Measurements from ENCODE around the gene CELSR2. TPM values are rescaled to one million over a fixed set of nuclear protein-coding genes. Genes with fewer than 3 reads are reported as not detected.

Gene CELSR2
- total RNA-seq, 1 experiment from 2014 or later = 17.1 TPM

DNA sequence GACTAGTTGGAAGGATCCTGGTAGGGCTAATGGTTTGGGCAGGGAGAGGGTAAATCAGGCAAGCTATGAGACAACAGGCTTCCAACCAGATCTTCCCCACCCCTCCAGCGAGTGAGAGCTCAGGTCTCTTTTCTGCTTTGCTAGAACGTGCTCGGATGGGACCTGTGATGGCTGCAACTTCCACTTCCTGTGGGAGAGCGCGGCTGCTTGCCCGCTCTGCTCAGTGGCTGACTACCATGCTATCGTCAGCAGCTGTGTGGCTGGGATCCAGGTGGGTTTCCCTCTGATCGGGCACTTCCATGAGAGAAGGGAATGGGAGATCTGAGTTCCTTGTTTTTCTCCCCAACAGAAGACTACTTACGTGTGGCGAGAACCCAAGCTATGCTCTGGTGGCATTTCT is 49.6 kb upstream of the CELSR2 start:
- CTCF ChIA-PET = interaction anchor here (0.9 kb wide), 1 partner anchor 13 kb away, joined by 3 read pairs; no protein-coding TSS in a partner anchor
- no peaks in the 10 kb centered on the region for H3K9me3 ChIP-seq (ENCODE audit: control insufficient read depth in 1 of 2, insufficient read depth in 1 of 2, low read depth in 1 of 2, low read length in 2 of 2)
- no peak overlapping the region for H3K27ac ChIP-seq (ENCODE audit: low read depth, low read length)
- H3K27me3 ChIP-seq (ENCODE audit: insufficient read depth, low read length) = no peaks in the 10 kb centered on the region
- intact Hi-C loops (cut with micrococcal nuclease) = loop anchor here (2.0 to 10.0 kb wide), 3 partner anchors 63 to 335 kb away; partner anchors contain the start of gene GPR61
- RAD21 ChIA-PET (ENCODE audit: low non-redundant PET in 1 of 2, low total read pairs in 2 of 2, uncharacterized antibody in 2 of 2, unreplicated experiment in 2 of 2) = no interaction called here
- no peak for TF ChIP-seq CEBPB (IDR thresholded peaks at IDR 0.05; ENCODE audit: low read depth)
- POLR2A ChIA-PET = interaction anchor here (0.6 kb wide), 1 partner anchor 48 kb away, joined by 4 read pairs; no protein-coding TSS in a partner anchor
- H3K9ac ChIP-seq (ENCODE audit: low read length) = no peak overlapping the region
- no peaks in the 10 kb centered on the region for H3K9me2 ChIP-seq (ENCODE audit: insufficient read depth)
- BruUV-seq (replicated peaks) = no TSS peak
- H2AFZ ChIP-seq (ENCODE audit: low read depth, low read length, poor library complexity, severe bottlenecking) = no peak overlapping the region
- ATAC-seq (no peak), DNase-seq (ENCODE audit: low read depth, low spot score) (no peak)
- H3K36me3 ChIP-seq (ENCODE audit: control insufficient read depth in 1 of 2, insufficient read depth in 2 of 2, low read length in 2 of 2) = no peaks in the 10 kb centered on the region
- H3K4me2 ChIP-seq (ENCODE audit: low read length) = no peak overlapping the region
- H3K4me1 ChIP-seq (ENCODE audit: control insufficient read depth in 1 of 2, insufficient read depth in 2 of 2, low read length in 2 of 2) = peaks cover 18 to 36% of the 10 kb centered on the region in 2 experiments
- H3K79me2 ChIP-seq (ENCODE audit: insufficient read depth, low read length) = no peaks in the 10 kb centered on the region
- no peak overlapping the region for H3K4me3 ChIP-seq (replicated peaks in 1 of 2; ENCODE audit: low read depth in 1 of 2, low read length in 2 of 2)
- no peaks in the 10 kb centered on the region for H4K20me1 ChIP-seq (ENCODE audit: insufficient read depth)

DNA sequence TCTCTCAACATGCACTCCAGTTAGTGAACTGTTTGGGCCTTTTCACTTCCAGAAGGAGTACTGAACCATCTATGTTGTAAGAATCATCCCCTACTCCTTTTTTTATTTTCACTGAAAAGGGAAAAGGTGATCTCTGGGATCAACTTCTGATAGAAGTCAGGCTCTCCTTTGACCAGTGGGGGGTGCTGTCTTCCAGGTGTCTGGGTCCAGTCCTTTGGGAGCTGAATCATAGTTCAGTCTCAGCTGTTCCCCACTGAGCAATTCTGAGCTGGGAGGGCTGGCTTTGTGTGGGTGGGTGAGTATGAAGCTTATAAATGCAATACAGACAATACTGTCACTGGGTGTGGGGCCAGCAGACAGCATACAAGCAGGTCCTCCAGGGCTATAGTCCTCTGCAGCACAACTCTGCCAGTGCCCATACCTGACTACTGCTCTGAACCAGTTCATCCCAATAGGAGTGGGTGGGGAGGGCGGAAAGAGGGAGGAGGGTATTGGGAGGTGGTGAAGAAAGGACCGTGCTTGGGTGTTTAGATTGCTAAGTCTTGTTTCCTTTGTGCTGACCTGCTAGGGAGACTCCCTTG is 48.1 kb upstream of the CELSR2 start:
- Histone ChIP-seq H3K27me3 (ENCODE audit: insufficient read depth, low read length) (no peaks in the 10 kb centered on the region), H3K4me3 (replicated peaks in 1 of 2; ENCODE audit: low read depth in 1 of 2, low read length in 2 of 2) (no peak overlapping the region), H3K4me1 (ENCODE audit: control insufficient read depth in 1 of 2, insufficient read depth in 2 of 2, low read length in 2 of 2) (peaks cover 18 to 35% of the 10 kb centered on the region in 2 experiments), H3K9me3 (ENCODE audit: control insufficient read depth in 1 of 2, insufficient read depth in 1 of 2, low read depth in 1 of 2, low read length in 2 of 2) (no peaks in the 10 kb centered on the region), H3K36me3 (ENCODE audit: control insufficient read depth in 1 of 2, insufficient read depth in 2 of 2, low read length in 2 of 2) (no peaks in the 10 kb centered on the region), H3K79me2 (ENCODE audit: insufficient read depth, low read length) (no peaks in the 10 kb centered on the region), H4K20me1 (ENCODE audit: insufficient read depth) (no peaks in the 10 kb centered on the region), H2AFZ (ENCODE audit: low read depth, low read length, poor library complexity, severe bottlenecking) (no peak overlapping the region), H3K9me2 (ENCODE audit: insufficient read depth) (no peaks in the 10 kb centered on the region), H3K9ac (ENCODE audit: low read length) (no peak overlapping the region), H3K4me2 (ENCODE audit: low read length) (peak overlapping the region; percentile 38), H3K27ac (ENCODE audit: low read depth, low read length) (no peak overlapping the region)
- ATAC-seq (peak; percentile 59), DNase-seq (ENCODE audit: low read depth, low spot score) (no peak)
- intact Hi-C loops (cut with micrococcal nuclease) = loop anchor here (2.0 to 10.0 kb wide), 3 partner anchors 62 to 334 kb away; partner anchors contain the start of gene GPR61
- TF ChIP-seq SIN3A (IDR thresholded peaks at IDR 0.05; ENCODE audit: low read depth) (no peak), EZH2phosphoT487 (IDR thresholded peaks at IDR 0.05; ENCODE audit: borderline replicate concordance) (no peak), EGR1 (IDR thresholded peaks at IDR 0.05; ENCODE audit: low read depth) (peak; percentile 36; the same call in 1 of the 2 replicates), RAD21 (IDR thresholded peaks at IDR 0.05; ENCODE audit: low read depth) (peak; percentile 81)
- TF ChIP-seq, protein P1, sequence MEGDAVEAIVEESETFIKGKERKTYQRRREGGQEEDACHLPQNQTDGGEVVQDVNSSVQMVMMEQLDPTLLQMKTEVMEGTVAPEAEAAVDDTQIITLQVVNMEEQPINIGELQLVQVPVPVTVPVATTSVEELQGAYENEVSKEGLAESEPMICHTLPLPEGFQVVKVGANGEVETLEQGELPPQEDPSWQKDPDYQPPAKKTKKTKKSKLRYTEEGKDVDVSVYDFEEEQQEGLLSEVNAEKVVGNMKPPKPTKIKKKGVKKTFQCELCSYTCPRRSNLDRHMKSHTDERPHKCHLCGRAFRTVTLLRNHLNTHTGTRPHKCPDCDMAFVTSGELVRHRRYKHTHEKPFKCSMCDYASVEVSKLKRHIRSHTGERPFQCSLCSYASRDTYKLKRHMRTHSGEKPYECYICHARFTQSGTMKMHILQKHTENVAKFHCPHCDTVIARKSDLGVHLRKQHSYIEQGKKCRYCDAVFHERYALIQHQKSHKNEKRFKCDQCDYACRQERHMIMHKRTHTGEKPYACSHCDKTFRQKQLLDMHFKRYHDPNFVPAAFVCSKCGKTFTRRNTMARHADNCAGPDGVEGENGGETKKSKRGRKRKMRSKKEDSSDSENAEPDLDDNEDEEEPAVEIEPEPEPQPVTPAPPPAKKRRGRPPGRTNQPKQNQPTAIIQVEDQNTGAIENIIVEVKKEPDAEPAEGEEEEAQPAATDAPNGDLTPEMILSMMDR (IDR thresholded peaks at IDR 0.05 in 2 of 3, conservative IDR thresholded peaks at IDR 0.05 in 1 of 3; ENCODE audit: borderline replicate concordance in 1 of 3, insufficient read depth in 1 of 3, low read depth in 2 of 3, low read length in 2 of 3) = peak; percentile 71 to 91 (median 89); a peak in 5 of 6 replicates
- ChIA-PET POLR2A (no interaction called here), CTCF (interaction anchor here (0.6 to 1.8 kb wide), 12 partner anchors 10 to 345 kb away, joined by 3 to 22 read pairs (median 3); partner anchors contain the start of gene SARS1), RAD21 (ENCODE audit: low non-redundant PET in 1 of 2, low total read pairs in 2 of 2, uncharacterized antibody in 2 of 2, unreplicated experiment in 2 of 2) (interaction anchor here in 1 of 2 experiments (0.6 kb wide), 1 partner anchor 55 kb away, joined by 3 read pairs; no protein-coding TSS in a partner anchor)
- no TSS peak for BruUV-seq (replicated peaks)
